K562 (cell line): ENCODE measurements around the gene SUCO. TPM values are rescaled to one million over a fixed set of nuclear protein-coding genes. Genes with fewer than 3 reads are reported as not detected.

Source experiments
- BACH1 ChIP-seq: fragments of 200-800 bp; sonication (Bioruptor generic); IDR thresholded peaks from 2 replicates; pipeline ENCODE4 v1.6.1; 2016; ENCODE audit warnings: missing genetic modification characterization, missing compliant biosample characterization
- DPF2 ChIP-seq: fragments of 450-650 bp; IDR thresholded peaks from 2 replicates; pipeline ENCODE4 v1.6.1; 2016
- FOSL1 ChIP-seq: fragments of 200-800 bp; sonication (Bioruptor generic); conservative IDR thresholded peaks from 2 replicates; pipeline ENCODE4 v1.6.1; 2016; ENCODE audit warnings: missing genetic modification characterization, missing compliant biosample characterization
- JUN ChIP-seq, 2 experiments: sonication (generic) in 1 of 2; formaldehyde crosslinking in 1 of 2; IDR thresholded peaks; 2 replicates each; pipeline versions ENCODE4 v1.6.1 to v1.8.0; 2012 to 2022; ENCODE audit warnings: borderline replicate concordance in 2 of 2, mild to moderate bottlenecking in 2 of 2, improper control_type of control experiment in 1 of 2, low read depth in 1 of 2, low read length in 1 of 2, missing genetic modification reagents in 1 of 2
- KAT8 ChIP-seq: fragments of 450-650 bp; IDR thresholded peaks from 2 replicates; pipeline ENCODE4 v1.6.1; 2016; ENCODE audit warnings: low read depth, mild to moderate bottlenecking
- MAFK ChIP-seq: IDR thresholded peaks from 2 replicates; pipeline ENCODE4 v1.6.1; 2011; ENCODE audit warnings: low read length, improper control_type of control experiment
- MYBL2 ChIP-seq, 2 experiments: fragments of 450-650 bp in 1 of 2; sonication (generic) in 1 of 2; formaldehyde crosslinking in 1 of 2; IDR thresholded peaks; 2 replicates each; pipeline versions ENCODE4 v1.6.1 to v1.8.1; 2017 to 2022; ENCODE audit warnings: borderline replicate concordance in 1 of 2, inconsistent platforms in 1 of 2, low read depth in 1 of 2, mild to moderate bottlenecking in 1 of 2, missing genetic modification reagents in 1 of 2, moderate library complexity in 1 of 2
- NR2F6 ChIP-seq: fragments of 450-650 bp; formaldehyde crosslinking; IDR thresholded peaks from 2 replicates; pipeline ENCODE4 v1.4.0; 2020; ENCODE audit warnings: mild to moderate bottlenecking
- SMARCB1 ChIP-seq: IDR thresholded peaks from 2 replicates; pipeline ENCODE4 v1.6.1; 2011; ENCODE audit warnings: improper control_type of control experiment, low read depth; ENCODE audit not compliant: insufficient read length
- SMARCC2 ChIP-seq: fragments of 450-650 bp; IDR thresholded peaks from 2 replicates; pipeline ENCODE4 v1.6.1; 2017; ENCODE audit warnings: antibody characterized with exemption, moderate library complexity, mild to moderate bottlenecking, low read depth
- XRCC3 ChIP-seq: fragments of 450-650 bp; IDR thresholded peaks from 2 replicates; pipeline ENCODE4 v1.6.1; 2017; ENCODE audit warnings: mild to moderate bottlenecking, moderate library complexity
- ZBTB8A ChIP-seq: fragments of 450-650 bp; IDR thresholded peaks from 2 replicates; pipeline ENCODE4 v1.6.1; 2018; ENCODE audit warnings: mild to moderate bottlenecking, moderate library complexity; ENCODE audit not compliant: partially characterized antibody
- ZNF583 ChIP-seq: fragments of 250-450 bp; sonication (Bioruptor Pico); IDR thresholded peaks from 2 replicates; pipeline ENCODE4 v1.4.0; 2020
- polyA plus RNA-seq, 8 experiments: library from polyadenylated mRNA; depleted of rRNA in 4 of 8; stranded (reverse) in 5 of 8; unstranded in 3 of 8; fragments of >200 nt; fragmentation: Nextera tagmentation in 2 of 8; fragmentation: Illumina TruSeq in 1 of 8; extraction: Ambion mirVana in 2 of 8; extraction: Trizol in 1 of 8; gene quantifications; 2 replicates each; pipeline versions ENCODE4 v1.2.1 to v1.2.3, GENCODE V29; 2011 to 2014; ENCODE audit warnings: inconsistent platforms in 1 of 8, missing spikeins in 1 of 8
- total RNA-seq, 7 experiments: library from RNA; depleted of rRNA in 6 of 7; stranded (reverse); fragments of >200 nt in 6 of 7; fragmentation: Illumina TruSeq in 2 of 7; extraction: Trizol in 2 of 7; gene quantifications; 2 replicates each; pipeline versions ENCODE4 v1.2.1 to v1.2.3, GENCODE V29; 2011 to 2021; ENCODE audit warnings: low replicate concordance in 1 of 7
- TF ChIP-seq, protein P1 (sequence below): sonication (generic); formaldehyde crosslinking; IDR thresholded peaks from 2 replicates; pipeline ENCODE4 v1.9.0; 2022; ENCODE audit warnings: mild to moderate bottlenecking, missing genetic modification reagents
- TF ChIP-seq, protein P2 (sequence below): fragments of 250-450 bp; sonication (Bioruptor Pico); IDR thresholded peaks from 2 replicates; pipeline ENCODE4 v1.6.1; 2021; ENCODE audit warnings: mild to moderate bottlenecking
- TF ChIP-seq, protein P3 (sequence below), 2 experiments: fragments of 450-650 bp; IDR thresholded peaks; 2 replicates each; pipeline ENCODE4 v1.6.1; 2018; ENCODE audit warnings: mild to moderate bottlenecking in 2 of 2, low read depth in 1 of 2; ENCODE audit not compliant: partially characterized antibody in 2 of 2
- TF ChIP-seq, protein P4 (sequence below): fragments of 450-650 bp; formaldehyde crosslinking; IDR thresholded peaks from 2 replicates; pipeline ENCODE4 v1.4.0; 2022; ENCODE audit warnings: missing genetic modification characterization
- TF ChIP-seq, protein P5 (sequence below): fragments of 250-450 bp; sonication (Bioruptor Pico); IDR thresholded peaks from 2 replicates; pipeline ENCODE4 v1.5.0; 2020; ENCODE audit warnings: mild to moderate bottlenecking, borderline replicate concordance
- TF ChIP-seq, protein P6 (sequence below): fragments of 250-450 bp; sonication (Bioruptor Pico); IDR thresholded peaks from 2 replicates; pipeline ENCODE4 v1.5.0; 2021

SUCO gene
- total and polyA plus RNA-seq, 9 of the 15 experiments (the other 6 are each of a cell fraction or from before 2014, with no cell fraction given), result 2.5 to 20.6 (median 14.3) TPM

DNA sequence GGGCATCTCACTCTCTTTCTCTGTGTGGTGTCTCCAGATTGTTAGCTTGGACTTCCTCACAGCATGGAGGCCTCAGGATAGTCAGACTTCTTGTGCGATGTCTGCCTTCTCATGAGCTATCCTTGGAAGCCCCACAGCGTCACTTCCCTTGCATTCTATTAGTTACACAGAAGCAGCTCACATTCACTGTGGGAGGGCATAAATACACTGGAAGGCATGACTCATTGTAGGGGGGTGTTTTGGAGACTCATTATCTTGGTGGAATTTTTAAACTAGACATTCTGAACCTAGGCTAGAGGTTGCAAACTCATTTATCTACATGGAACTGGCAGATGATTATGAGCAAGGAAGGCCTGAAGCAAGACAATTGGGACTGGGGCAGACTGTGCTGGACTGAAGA, 104.6 kb downstream of the SUCO start (continued):
- TF ChIP-seq, protein P1, sequence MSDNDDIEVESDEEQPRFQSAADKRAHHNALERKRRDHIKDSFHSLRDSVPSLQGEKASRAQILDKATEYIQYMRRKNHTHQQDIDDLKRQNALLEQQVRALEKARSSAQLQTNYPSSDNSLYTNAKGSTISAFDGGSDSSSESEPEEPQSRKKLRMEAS (CRISPR knock-in tag), result no peak
- TF ChIP-seq, protein P2, sequence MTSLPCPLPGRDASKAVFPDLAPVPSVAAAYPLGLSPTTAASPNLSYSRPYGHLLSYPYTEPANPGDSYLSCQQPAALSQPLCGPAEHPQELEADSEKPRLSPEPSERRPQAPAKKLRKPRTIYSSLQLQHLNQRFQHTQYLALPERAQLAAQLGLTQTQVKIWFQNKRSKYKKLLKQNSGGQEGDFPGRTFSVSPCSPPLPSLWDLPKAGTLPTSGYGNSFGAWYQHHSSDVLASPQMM (CRISPR knock-in tag), result no peak
- peak; percentile 96 for TF ChIP-seq FOSL1 (tag)
- TF ChIP-seq, protein P3, sequence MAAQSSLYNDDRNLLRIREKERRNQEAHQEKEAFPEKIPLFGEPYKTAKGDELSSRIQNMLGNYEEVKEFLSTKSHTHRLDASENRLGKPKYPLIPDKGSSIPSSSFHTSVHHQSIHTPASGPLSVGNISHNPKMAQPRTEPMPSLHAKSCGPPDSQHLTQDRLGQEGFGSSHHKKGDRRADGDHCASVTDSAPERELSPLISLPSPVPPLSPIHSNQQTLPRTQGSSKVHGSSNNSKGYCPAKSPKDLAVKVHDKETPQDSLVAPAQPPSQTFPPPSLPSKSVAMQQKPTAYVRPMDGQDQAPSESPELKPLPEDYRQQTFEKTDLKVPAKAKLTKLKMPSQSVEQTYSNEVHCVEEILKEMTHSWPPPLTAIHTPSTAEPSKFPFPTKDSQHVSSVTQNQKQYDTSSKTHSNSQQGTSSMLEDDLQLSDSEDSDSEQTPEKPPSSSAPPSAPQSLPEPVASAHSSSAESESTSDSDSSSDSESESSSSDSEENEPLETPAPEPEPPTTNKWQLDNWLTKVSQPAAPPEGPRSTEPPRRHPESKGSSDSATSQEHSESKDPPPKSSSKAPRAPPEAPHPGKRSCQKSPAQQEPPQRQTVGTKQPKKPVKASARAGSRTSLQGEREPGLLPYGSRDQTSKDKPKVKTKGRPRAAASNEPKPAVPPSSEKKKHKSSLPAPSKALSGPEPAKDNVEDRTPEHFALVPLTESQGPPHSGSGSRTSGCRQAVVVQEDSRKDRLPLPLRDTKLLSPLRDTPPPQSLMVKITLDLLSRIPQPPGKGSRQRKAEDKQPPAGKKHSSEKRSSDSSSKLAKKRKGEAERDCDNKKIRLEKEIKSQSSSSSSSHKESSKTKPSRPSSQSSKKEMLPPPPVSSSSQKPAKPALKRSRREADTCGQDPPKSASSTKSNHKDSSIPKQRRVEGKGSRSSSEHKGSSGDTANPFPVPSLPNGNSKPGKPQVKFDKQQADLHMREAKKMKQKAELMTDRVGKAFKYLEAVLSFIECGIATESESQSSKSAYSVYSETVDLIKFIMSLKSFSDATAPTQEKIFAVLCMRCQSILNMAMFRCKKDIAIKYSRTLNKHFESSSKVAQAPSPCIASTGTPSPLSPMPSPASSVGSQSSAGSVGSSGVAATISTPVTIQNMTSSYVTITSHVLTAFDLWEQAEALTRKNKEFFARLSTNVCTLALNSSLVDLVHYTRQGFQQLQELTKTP (IDR thresholded peaks at IDR 0.05; ENCODE audit: low read depth in 1 of 2, partially characterized antibody in 2 of 2), result no peak
- TF ChIP-seq MAFK, result peak; percentile 45; the same call in 1 of the 2 replicates
- no peak for TF ChIP-seq KAT8
- 0 out of 2 replicates have a peak, but pooled peaks have one; percentile 52 for TF ChIP-seq BACH1 (tag)
- TF ChIP-seq, protein P4, sequence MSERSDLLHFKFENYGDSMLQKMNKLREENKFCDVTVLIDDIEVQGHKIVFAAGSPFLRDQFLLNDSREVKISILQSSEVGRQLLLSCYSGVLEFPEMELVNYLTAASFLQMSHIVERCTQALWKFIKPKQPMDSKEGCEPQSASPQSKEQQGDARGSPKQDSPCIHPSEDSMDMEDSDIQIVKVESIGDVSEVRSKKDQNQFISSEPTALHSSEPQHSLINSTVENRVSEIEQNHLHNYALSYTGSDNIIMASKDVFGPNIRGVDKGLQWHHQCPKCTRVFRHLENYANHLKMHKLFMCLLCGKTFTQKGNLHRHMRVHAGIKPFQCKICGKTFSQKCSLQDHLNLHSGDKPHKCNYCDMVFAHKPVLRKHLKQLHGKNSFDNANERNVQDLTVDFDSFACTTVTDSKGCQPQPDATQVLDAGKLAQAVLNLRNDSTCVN (CRISPR knock-in tag), result no peak
- TF ChIP-seq ZNF583 (CRISPR knock-in tag), result no peak
- TF ChIP-seq DPF2, result peak; percentile 84
- no peak for TF ChIP-seq NR2F6 (CRISPR knock-in tag)
- TF ChIP-seq SMARCC2, result peak; percentile 59; the same call in 1 of the 2 replicates
- TF ChIP-seq, protein P5, sequence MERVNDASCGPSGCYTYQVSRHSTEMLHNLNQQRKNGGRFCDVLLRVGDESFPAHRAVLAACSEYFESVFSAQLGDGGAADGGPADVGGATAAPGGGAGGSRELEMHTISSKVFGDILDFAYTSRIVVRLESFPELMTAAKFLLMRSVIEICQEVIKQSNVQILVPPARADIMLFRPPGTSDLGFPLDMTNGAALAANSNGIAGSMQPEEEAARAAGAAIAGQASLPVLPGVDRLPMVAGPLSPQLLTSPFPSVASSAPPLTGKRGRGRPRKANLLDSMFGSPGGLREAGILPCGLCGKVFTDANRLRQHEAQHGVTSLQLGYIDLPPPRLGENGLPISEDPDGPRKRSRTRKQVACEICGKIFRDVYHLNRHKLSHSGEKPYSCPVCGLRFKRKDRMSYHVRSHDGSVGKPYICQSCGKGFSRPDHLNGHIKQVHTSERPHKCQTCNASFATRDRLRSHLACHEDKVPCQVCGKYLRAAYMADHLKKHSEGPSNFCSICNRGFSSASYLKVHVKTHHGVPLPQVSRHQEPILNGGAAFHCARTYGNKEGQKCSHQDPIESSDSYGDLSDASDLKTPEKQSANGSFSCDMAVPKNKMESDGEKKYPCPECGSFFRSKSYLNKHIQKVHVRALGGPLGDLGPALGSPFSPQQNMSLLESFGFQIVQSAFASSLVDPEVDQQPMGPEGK (CRISPR knock-in tag), result no peak
- TF ChIP-seq, protein P6, sequence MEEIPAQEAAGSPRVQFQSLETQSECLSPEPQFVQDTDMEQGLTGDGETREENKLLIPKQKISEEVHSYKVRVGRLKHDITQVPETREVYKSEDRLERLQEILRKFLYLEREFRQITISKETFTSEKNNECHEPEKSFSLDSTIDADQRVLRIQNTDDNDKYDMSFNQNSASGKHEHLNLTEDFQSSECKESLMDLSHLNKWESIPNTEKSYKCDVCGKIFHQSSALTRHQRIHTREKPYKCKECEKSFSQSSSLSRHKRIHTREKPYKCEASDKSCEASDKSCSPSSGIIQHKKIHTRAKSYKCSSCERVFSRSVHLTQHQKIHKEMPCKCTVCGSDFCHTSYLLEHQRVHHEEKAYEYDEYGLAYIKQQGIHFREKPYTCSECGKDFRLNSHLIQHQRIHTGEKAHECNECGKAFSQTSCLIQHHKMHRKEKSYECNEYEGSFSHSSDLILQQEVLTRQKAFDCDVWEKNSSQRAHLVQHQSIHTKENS (CRISPR knock-in tag), result no peak
- TF ChIP-seq MYBL2 (IDR thresholded peaks at IDR 0.05; ENCODE audit: low read depth), result 0 out of 2 replicates have a peak, but pooled peaks have one; percentile 6
- no peak for TF ChIP-seq MYBL2 (CRISPR knock-in tag; IDR thresholded peaks at IDR 0.05; ENCODE audit: borderline replicate concordance)
- TF ChIP-seq SMARCB1, result no peak
- TF ChIP-seq XRCC3, result no peak
- TF ChIP-seq JUN (IDR thresholded peaks at IDR 0.05; ENCODE audit: borderline replicate concordance, low read depth, low read length), result peak; percentile 85
- no peak for TF ChIP-seq JUN (CRISPR knock-in tag; IDR thresholded peaks at IDR 0.05; ENCODE audit: borderline replicate concordance)
- TF ChIP-seq ZBTB8A, result no peak
